ENCODE measurements around the gene OARD1. TPM values are rescaled to one million over a fixed set of nuclear protein-coding genes. Genes with fewer than 3 reads are reported as not detected.

The OARD1 gene
- total and polyA plus RNA-seq, 2 of the 8 experiments (the other 6 are each of a cell fraction or from before 2014, with no cell fraction given): 16.8 to 35.8 TPM

GRCh38 chr6:41023114-41023513, 49.0 kb downstream of the OARD1 start:
- H3K23me2 ChIP-seq (ENCODE audit: low read depth, low read length): peaks cover 7% of the 10 kb centered on the region
- H2AK5ac ChIP-seq (ENCODE audit: low read depth, low read length): no peak overlapping the region
- no peak overlapping the region for H3K9ac ChIP-seq (replicated peaks in 1 of 4; ENCODE audit: extremely low read depth in 1 of 4, low read depth in 3 of 4, low read length in 3 of 4)
- ChIA-PET CTCF (ENCODE audit: partially characterized antibody) (interaction anchor here (0.6 to 11.8 kb wide), 11 partner anchors 8 to 485 kb away, joined by 3 to 199 read pairs (median 5); partner anchors contain the start of gene UNC5CL), POLR2A (ENCODE audit: partially characterized antibody) (no interaction called here)
- 90% methylated on average over 3 of the region's 3 CpGs; no CpG with 5 or more reads in 1 of the 2 experiments for WGBS, 2 experiments (ENCODE audit: extremely low coverage in 1 of 2, insufficient coverage in 1 of 2, insufficient read length in 1 of 2, insufficient replicate concordance in 2 of 2, low coverage in 1 of 2, low lambda C conversion rate in 2 of 2, missing lambda C conversion rate in 1 of 2)
- no peaks in the 10 kb centered on the region for H3K9me3 ChIP-seq (ENCODE audit: insufficient read depth in 2 of 2, low read depth in 1 of 2, low read length in 1 of 2)
- no peaks in the 10 kb centered on the region for H4K20me1 ChIP-seq (replicated peaks in 1 of 2; ENCODE audit: control insufficient read depth in 1 of 2, insufficient read depth in 2 of 2, low read length in 2 of 2)
- FAIRE-seq (no peak), DNase-seq (ENCODE audit: low read depth in 1 of 2, low spot score in 2 of 2) (no peak)
- no peaks in the 10 kb centered on the region for H3K27me3 ChIP-seq (replicated peaks in 1 of 4; ENCODE audit: control insufficient read depth in 3 of 4, extremely low read depth in 1 of 4, insufficient read depth in 3 of 4, low read length in 3 of 4)
- no peak overlapping the region for H3K23ac ChIP-seq (ENCODE audit: insufficient read length)
- H2BK120ac ChIP-seq (replicated peaks; ENCODE audit: low read depth, low read length): no peak overlapping the region
- no peaks in the 10 kb centered on the region for H3K79me1 ChIP-seq (ENCODE audit: low read depth, low read length)
- no peak overlapping the region for H2BK15ac ChIP-seq (ENCODE audit: low read length)
- no peak overlapping the region for H3K4ac ChIP-seq (replicated peaks; ENCODE audit: insufficient read length, low read depth, low read length)
- no peak overlapping the region for H3K4me2 ChIP-seq (ENCODE audit: insufficient read depth in 1 of 2, low read depth in 2 of 2, low read length in 2 of 2)
- no peak overlapping the region for H4K91ac ChIP-seq (replicated peaks; ENCODE audit: insufficient read length, low read length)
- H3K4me3 ChIP-seq (ENCODE audit: extremely low read depth in 1 of 4, insufficient read depth in 2 of 4, low read depth in 3 of 4, low read length in 4 of 4): no peak overlapping the region
- no peak overlapping the region for H4K5ac ChIP-seq (ENCODE audit: insufficient read length, low read depth, low read length)
- H3K56ac ChIP-seq (replicated peaks; ENCODE audit: insufficient read length, low read depth, low read length): no peak overlapping the region
- H3K27ac ChIP-seq (ENCODE audit: low read depth, low read length): no peak overlapping the region
- no peak overlapping the region for H2AFZ ChIP-seq (ENCODE audit: low read length)
- H2BK12ac ChIP-seq (ENCODE audit: low read depth, low read length): no peak overlapping the region
- no peak overlapping the region for H3K18ac ChIP-seq (ENCODE audit: extremely low read depth, low read length)
- H3K4me1 ChIP-seq (replicated peaks in 1 of 4; ENCODE audit: control insufficient read depth in 3 of 4, insufficient read depth in 4 of 4, low read length in 3 of 4): peaks cover 0 to under 1% (median 0%) of the 10 kb centered on the region in 4 experiments; a peak in 2 of 7 replicates
- no peak for TF ChIP-seq USF2 (IDR thresholded peaks at IDR 0.05; ENCODE audit: low read length)
- TF ChIP-seq SIX5 (IDR thresholded peaks at IDR 0.05; ENCODE audit: low read depth, low read length): 0 out of 2 replicates have a peak, but pooled peaks have one; percentile 6
- H3K79me2 ChIP-seq (ENCODE audit: control insufficient read depth in 1 of 2, insufficient read depth in 2 of 2, low read length in 2 of 2): no peaks in the 10 kb centered on the region
- H2BK20ac ChIP-seq (ENCODE audit: low read length): no peak overlapping the region
- H3K14ac ChIP-seq (ENCODE audit: insufficient read length): no peak overlapping the region
- no peaks in the 10 kb centered on the region for H3K36me3 ChIP-seq (ENCODE audit: control insufficient read depth in 2 of 4, insufficient read depth in 4 of 4, low read length in 3 of 4)
- H4K8ac ChIP-seq (ENCODE audit: extremely low read depth, insufficient read depth, low read length): no peak overlapping the region
- no peak overlapping the region for H2BK5ac ChIP-seq (ENCODE audit: low read depth, low read length)
